ENCODE measurements around the gene ANKS1B.

ANKS1B gene

GRCh38 chr12:99004799-99005466 is 979.8 kb downstream of the ANKS1B start:
- no peak for TF ChIP-seq CTCF (IDR thresholded peaks at IDR 0.05)

- no peak for TF ChIP-seq CTCF (IDR thresholded peaks at IDR 0.05)
Observed at GRCh38 chr12:99002731-99003130, 982.0 kb downstream of the ANKS1B start.

GRCh38 chr12:99002156-99002555 is 982.6 kb downstream of the ANKS1B start:
- TF ChIP-seq CTCF (IDR thresholded peaks at IDR 0.05): no peak

- no peak for TF ChIP-seq CTCF (IDR thresholded peaks at IDR 0.05)
Observed at GRCh38 chr12:98999559-98999958, 985.2 kb downstream of the ANKS1B start.

GRCh38 chr12:98998697-98999299 is 985.9 kb downstream of the ANKS1B start:
- peak; percentile 70 for TF ChIP-seq CTCF (IDR thresholded peaks at IDR 0.05)

GRCh38 chr12:98997899-98998298 is 986.8 kb downstream of the ANKS1B start:
- TF ChIP-seq CTCF (IDR thresholded peaks at IDR 0.05): no peak

- no peak for TF ChIP-seq CTCF (IDR thresholded peaks at IDR 0.05)
Observed at GRCh38 chr12:98990648-98991047, 994.1 kb downstream of the ANKS1B start.
